A549 (cell line): ENCODE results near the gene B4GALT6. TPM values are rescaled to one million over a fixed set of nuclear protein-coding genes. Genes with fewer than 3 reads are reported as not detected.
A peak's percentile ranks its signal among the peaks of the same experiment; 100 is the strongest.

Experiments used
- ATAC-seq, 2 experiments: fragments of 200-7000 bp in 1 of 2; fragments of >200 bp in 1 of 2; cut with Nextera tagmentation in 1 of 2; cut with Tn5 transposase in 1 of 2; 3 replicates each; pipeline versions ENCODE4 v1.8.0 to v1.9.1; 2018 to 2020; ENCODE audit warnings: mild to moderate bottlenecking in 1 of 2, moderate library complexity in 1 of 2
- CTCF ChIA-PET: fragments of 300-600 bp; sonication (Branson Sonifier 250); formaldehyde crosslinking; extraction: SDS; loops from one replicate; lab custom pipeline; 2021; ENCODE audit warnings: antibody characterized with exemption, inconsistent platforms; lab: Yijun Ruan, JAX
- POLR2A ChIA-PET: fragments of 350-600 bp; formaldehyde crosslinking; extraction: SDS; loops from one replicate; lab custom pipeline; 2021; ENCODE audit warnings: antibody characterized with exemption, inconsistent platforms; lab: Yijun Ruan, JAX
- DNase-seq, 2 experiments: peaks; one replicate each; pipeline versions ENCODE4 v3.0.0 to v3.0.0-alpha.2; 2011 to 2016; ENCODE audit warnings: low read depth in 1 of 2, low spot score in 1 of 2
- FAIRE-seq: peaks from 2 replicates; lab custom pipeline; 2011; peaks lifted over from hg19 to GRCh38; lab: Jason Lieb, UNC
- H3K27ac ChIP-seq, 2 experiments: fragments of >200 bp; sonication (Bioruptor Twin); formaldehyde crosslinking; 3 replicates each; pipeline ENCODE4 v1.5.1; 2016 to 2017
- H3K4me1 ChIP-seq: fragments of >200 bp; sonication (Bioruptor Twin); formaldehyde crosslinking; 3 replicates; pipeline ENCODE4 v1.6.1; 2016
- H3K4me2 ChIP-seq: fragments of >200 bp; sonication (Bioruptor Twin); formaldehyde crosslinking; 3 replicates; pipeline ENCODE4 v1.6.1; 2016
- H3K4me3 ChIP-seq: fragments of >200 bp; sonication (Bioruptor Twin); formaldehyde crosslinking; 3 replicates; pipeline ENCODE4 v1.5.1; 2016
- H3K9me3 ChIP-seq: fragments of >200 bp; sonication (Bioruptor Twin); formaldehyde crosslinking; 3 replicates; pipeline ENCODE4 v1.6.1; 2016
- CEBPB ChIP-seq, 2 experiments: fragments of >200 bp in 1 of 2; sonication (Bioruptor Twin) in 1 of 2; formaldehyde crosslinking in 1 of 2; IDR thresholded peaks; 2 replicates each; pipeline ENCODE4 v1.6.1; 2012 to 2016
- CHD2 ChIP-seq: fragments of 150-350 bp; IDR thresholded peaks from 2 replicates; pipeline ENCODE4 v1.6.1; 2014; ENCODE audit warnings: low read length; ENCODE audit not compliant: partially characterized antibody
- CHD4 ChIP-seq: fragments of 200-600 bp; sonication (generic); IDR thresholded peaks from 2 replicates; pipeline ENCODE4 v1.6.1; 2016; ENCODE audit warnings: antibody characterized with exemption, mild to moderate bottlenecking, borderline replicate concordance
- EP300 ChIP-seq, 2 experiments: fragments of >200 bp; sonication (Bioruptor Twin); formaldehyde crosslinking; IDR thresholded peaks; 2 replicates in 1 of 2; 3 replicates in 1 of 2; pipeline ENCODE4 v1.6.1; 2016 to 2017
- FOSL2 ChIP-seq, 2 experiments: fragments of 450-650 bp in 1 of 2; fragments of >200 bp in 1 of 2; sonication (Bioruptor Twin) in 1 of 2; formaldehyde crosslinking; IDR thresholded peaks; 2 replicates each; pipeline versions ENCODE4 v1.5.0 to v1.6.1; 2016 to 2020; ENCODE audit warnings: mild to moderate bottlenecking in 1 of 2, moderate library complexity in 1 of 2
- GATA3 ChIP-seq: IDR thresholded peaks from 2 replicates; pipeline ENCODE4 v1.6.1; 2012; ENCODE audit warnings: borderline replicate concordance
- HDAC2 ChIP-seq: fragments of 200-600 bp; sonication (generic); IDR thresholded peaks from 2 replicates; pipeline ENCODE4 v1.6.1; 2016
- HOXB5 ChIP-seq: fragments of 250-450 bp; sonication (Bioruptor Pico); IDR thresholded peaks from 2 replicates; pipeline ENCODE4 v1.5.0; 2020; ENCODE audit warnings: mild to moderate bottlenecking, moderate library complexity
- JUNB ChIP-seq: fragments of >200 bp; sonication (Bioruptor Twin); formaldehyde crosslinking; IDR thresholded peaks from 2 replicates; pipeline ENCODE4 v1.6.1; 2016
- MAFK ChIP-seq: fragments of 450-650 bp; IDR thresholded peaks from 2 replicates; pipeline ENCODE4 v1.6.1; 2014; ENCODE audit not compliant: partially characterized antibody
- PHF8 ChIP-seq: fragments of 200-600 bp; sonication (generic); IDR thresholded peaks from 2 replicates; pipeline ENCODE4 v1.6.1; 2016; ENCODE audit warnings: low read depth, mild to moderate bottlenecking, antibody characterized with exemption, moderate library complexity, borderline replicate concordance
- RNF2 ChIP-seq: fragments of 200-600 bp; sonication (generic); IDR thresholded peaks from 2 replicates; pipeline ENCODE4 v1.6.1; 2016; ENCODE audit warnings: low read depth, mild to moderate bottlenecking, antibody characterized with exemption, moderate library complexity, borderline replicate concordance
- ZC3H11A ChIP-seq: fragments of 450-650 bp; IDR thresholded peaks from 2 replicates; pipeline ENCODE4 v1.6.1; 2014; ENCODE audit warnings: antibody characterized with exemption, mild to moderate bottlenecking
- whole genome bisulfite sequencing: methylation state at CpG from one replicate; pipeline ENCODE4 v1.1.6; 2017; ENCODE audit errors: missing lambda C conversion rate; 5-methylcytosine and 5-hydroxymethylcytosine counted together
- polyA plus RNA-seq, 4 experiments: library from polyadenylated mRNA; depleted of rRNA in 3 of 4; stranded (reverse); fragments of >200 nt; fragmentation: RNase III in 1 of 4; extraction: RNeasy Plus Mini Kit Qiagen cat#74134 plus additional on column Dnase treatment in 1 of 4; gene quantifications; 2 replicates in 3 of 4; 3 replicates in 1 of 4; pipeline ENCODE4 v1.2.3, GENCODE V29; 2011 to 2017
- TF ChIP-seq, protein P1 (sequence below): fragments of 150-350 bp; IDR thresholded peaks from 2 replicates; pipeline ENCODE4 v1.6.1; 2014; ENCODE audit warnings: low read depth, mild to moderate bottlenecking, low read length
- TF ChIP-seq, protein P2 (sequence below): fragments of 250-450 bp; sonication (Bioruptor Pico); IDR thresholded peaks from 2 replicates; pipeline ENCODE4 v1.5.0; 2020; ENCODE audit warnings: low read depth, mild to moderate bottlenecking, moderate library complexity
- TF ChIP-seq, protein P3 (sequence below): IDR thresholded peaks from 2 replicates; pipeline ENCODE4 v1.6.1; 2012
- TF ChIP-seq, protein P4 (sequence below): fragments of 450-650 bp; IDR thresholded peaks from 2 replicates; pipeline ENCODE4 v1.6.1; 2014; ENCODE audit warnings: antibody characterized with exemption
- TF ChIP-seq, protein P5 (sequence below): IDR thresholded peaks from 2 replicates; pipeline ENCODE4 v1.6.1; 2012; ENCODE audit warnings: low read depth, borderline replicate concordance
- TF ChIP-seq, protein P6 (sequence below): fragments of >200 bp; sonication (Bioruptor Twin); formaldehyde crosslinking; IDR thresholded peaks from 2 replicates; pipeline ENCODE4 v1.6.1; 2016

The B4GALT6 gene
- polyA plus RNA-seq, 2 of the 4 experiments (the other 2 are of a cell fraction): 7.1 to 12.8 TPM

DNA sequence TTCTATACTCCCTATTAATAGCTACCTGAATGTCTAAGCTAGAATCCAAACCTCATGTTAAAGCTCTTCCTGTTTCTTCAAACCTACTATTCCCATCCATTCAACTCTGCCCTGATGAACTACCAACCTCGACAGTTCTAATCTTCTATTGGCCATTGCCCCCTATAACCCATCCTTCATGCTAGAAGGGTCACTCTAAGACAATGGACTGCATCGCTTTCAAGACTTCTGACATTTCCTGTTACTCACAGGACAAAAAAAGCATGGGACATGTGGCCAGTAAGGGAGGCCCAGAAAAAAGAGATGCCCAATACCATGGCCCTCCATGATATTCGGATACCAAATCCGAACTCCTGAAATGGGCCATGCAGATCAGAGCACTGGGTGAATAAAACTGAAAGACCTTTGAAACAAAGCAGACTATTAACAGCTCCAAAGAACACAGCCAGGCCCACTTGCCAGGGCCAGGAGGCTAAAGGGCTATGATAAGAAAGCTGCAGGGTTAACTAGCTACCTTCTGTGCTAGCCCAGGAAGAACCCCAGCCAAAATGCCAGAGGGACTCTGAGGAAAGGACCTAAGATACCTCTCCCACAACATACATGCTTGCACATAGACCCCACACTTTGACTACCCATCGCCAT lies 4.5 kb downstream of the B4GALT6 start:
- TF ChIP-seq RNF2 (no peak), HOXB5 (CRISPR knock-in tag) (no peak), ZC3H11A (no peak), CHD2 (no peak)
- TF ChIP-seq, protein P1, sequence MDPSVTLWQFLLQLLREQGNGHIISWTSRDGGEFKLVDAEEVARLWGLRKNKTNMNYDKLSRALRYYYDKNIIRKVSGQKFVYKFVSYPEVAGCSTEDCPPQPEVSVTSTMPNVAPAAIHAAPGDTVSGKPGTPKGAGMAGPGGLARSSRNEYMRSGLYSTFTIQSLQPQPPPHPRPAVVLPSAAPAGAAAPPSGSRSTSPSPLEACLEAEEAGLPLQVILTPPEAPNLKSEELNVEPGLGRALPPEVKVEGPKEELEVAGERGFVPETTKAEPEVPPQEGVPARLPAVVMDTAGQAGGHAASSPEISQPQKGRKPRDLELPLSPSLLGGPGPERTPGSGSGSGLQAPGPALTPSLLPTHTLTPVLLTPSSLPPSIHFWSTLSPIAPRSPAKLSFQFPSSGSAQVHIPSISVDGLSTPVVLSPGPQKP: no peak
- TF ChIP-seq, protein P2, sequence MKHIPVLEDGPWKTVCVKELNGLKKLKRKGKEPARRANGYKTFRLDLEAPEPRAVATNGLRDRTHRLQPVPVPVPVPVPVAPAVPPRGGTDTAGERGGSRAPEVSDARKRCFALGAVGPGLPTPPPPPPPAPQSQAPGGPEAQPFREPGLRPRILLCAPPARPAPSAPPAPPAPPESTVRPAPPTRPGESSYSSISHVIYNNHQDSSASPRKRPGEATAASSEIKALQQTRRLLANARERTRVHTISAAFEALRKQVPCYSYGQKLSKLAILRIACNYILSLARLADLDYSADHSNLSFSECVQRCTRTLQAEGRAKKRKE (CRISPR knock-in tag): no peak
- TF ChIP-seq, protein P3, sequence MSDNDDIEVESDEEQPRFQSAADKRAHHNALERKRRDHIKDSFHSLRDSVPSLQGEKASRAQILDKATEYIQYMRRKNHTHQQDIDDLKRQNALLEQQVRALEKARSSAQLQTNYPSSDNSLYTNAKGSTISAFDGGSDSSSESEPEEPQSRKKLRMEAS: no peak
- POLR2A ChIA-PET: no interaction called here
- WGBS: 95% methylated on average over 5 of the region's 5 CpGs
- H3K4me1 ChIP-seq: peaks cover 33% of the 10 kb centered on the region
- H3K27ac ChIP-seq: peak overlapping the region; percentile 55 to 84; a peak in 5 of 6 replicates
- H3K9me3 ChIP-seq: no peaks in the 10 kb centered on the region
- H3K4me2 ChIP-seq: peak overlapping the region; percentile 59
- ATAC-seq (no peak), DNase-seq (no peak), FAIRE-seq (no peak)
- H3K4me3 ChIP-seq: no peak overlapping the region
- CTCF ChIA-PET: interaction anchor here (0.9 to 1.7 kb wide), 3 partner anchors 19 to 113 kb away, joined by 3 to 4 read pairs (median 3); no protein-coding TSS in a partner anchor

DNA sequence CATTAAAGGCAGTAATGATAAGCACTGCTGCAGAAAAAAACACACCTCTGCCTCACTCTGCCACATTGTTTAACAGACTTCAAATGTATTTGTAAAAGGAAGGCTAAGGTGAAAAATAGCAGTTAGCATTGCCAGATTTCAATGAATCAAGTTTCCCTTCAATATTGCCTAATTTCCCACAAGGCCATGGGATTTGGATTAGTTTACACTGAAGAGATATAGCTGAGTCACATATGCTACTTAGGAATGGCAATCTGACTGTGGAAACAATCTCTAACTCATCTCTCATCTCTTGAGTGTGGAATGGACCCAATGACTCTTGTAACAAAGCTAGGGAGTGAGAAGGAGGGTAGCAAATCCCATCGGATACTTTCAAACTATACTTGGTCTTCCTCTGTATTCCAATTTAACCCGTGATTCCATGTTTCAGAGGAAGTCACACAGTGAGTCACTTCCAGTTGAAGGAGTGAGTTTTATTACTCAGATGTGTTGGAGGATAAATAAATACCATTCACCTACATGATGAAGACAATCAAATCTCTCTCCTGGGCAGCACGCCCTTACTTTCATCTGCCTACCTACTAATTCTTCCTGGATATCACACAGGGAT lies 5.1 kb downstream of the B4GALT6 start:
- Histone ChIP-seq H3K9me3 (no peaks in the 10 kb centered on the region), H3K27ac (peak overlapping the region; percentile 55 to 84), H3K4me2 (peak overlapping the region; percentile 59), H3K4me3 (no peak overlapping the region), H3K4me1 (peaks cover 33% of the 10 kb centered on the region)
- ChIA-PET POLR2A (no interaction called here), CTCF (interaction anchor here (0.9 to 1.9 kb wide), 4 partner anchors 12 to 112 kb away, joined by 3 to 4 read pairs (median 4); no protein-coding TSS in a partner anchor)
- peak; percentile 14 to 42 for DNase-seq
- ATAC-seq: peak; percentile 70 to 73
- 10% methylated on average over 3 of the region's 3 CpGs for WGBS
- peak; percentile 44 to 60; a peak in 3 of 4 replicates for TF ChIP-seq CEBPB (IDR thresholded peaks at IDR 0.05)
- TF ChIP-seq PHF8: no peak
- TF ChIP-seq FOSL2 (IDR thresholded peaks at IDR 0.05): 0 out of 2 replicates have a peak, but pooled peaks have one; percentile 26
- peak; percentile 51; the same call in 1 of the 2 replicates for TF ChIP-seq FOSL2 (CRISPR knock-in tag; IDR thresholded peaks at IDR 0.05)
- TF ChIP-seq, protein P4, sequence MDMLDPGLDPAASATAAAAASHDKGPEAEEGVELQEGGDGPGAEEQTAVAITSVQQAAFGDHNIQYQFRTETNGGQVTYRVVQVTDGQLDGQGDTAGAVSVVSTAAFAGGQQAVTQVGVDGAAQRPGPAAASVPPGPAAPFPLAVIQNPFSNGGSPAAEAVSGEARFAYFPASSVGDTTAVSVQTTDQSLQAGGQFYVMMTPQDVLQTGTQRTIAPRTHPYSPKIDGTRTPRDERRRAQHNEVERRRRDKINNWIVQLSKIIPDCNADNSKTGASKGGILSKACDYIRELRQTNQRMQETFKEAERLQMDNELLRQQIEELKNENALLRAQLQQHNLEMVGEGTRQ: no peak
- TF ChIP-seq, protein P5, sequence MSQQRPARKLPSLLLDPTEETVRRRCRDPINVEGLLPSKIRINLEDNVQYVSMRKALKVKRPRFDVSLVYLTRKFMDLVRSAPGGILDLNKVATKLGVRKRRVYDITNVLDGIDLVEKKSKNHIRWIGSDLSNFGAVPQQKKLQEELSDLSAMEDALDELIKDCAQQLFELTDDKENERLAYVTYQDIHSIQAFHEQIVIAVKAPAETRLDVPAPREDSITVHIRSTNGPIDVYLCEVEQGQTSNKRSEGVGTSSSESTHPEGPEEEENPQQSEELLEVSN: no peak
- peak; percentile 72 for TF ChIP-seq MAFK
- TF ChIP-seq JUNB: peak; percentile 45; the same call in 1 of the 2 replicates
- no peak for TF ChIP-seq HOXB5 (CRISPR knock-in tag)
- no peak for TF ChIP-seq CHD4
- no peak for FAIRE-seq

DNA sequence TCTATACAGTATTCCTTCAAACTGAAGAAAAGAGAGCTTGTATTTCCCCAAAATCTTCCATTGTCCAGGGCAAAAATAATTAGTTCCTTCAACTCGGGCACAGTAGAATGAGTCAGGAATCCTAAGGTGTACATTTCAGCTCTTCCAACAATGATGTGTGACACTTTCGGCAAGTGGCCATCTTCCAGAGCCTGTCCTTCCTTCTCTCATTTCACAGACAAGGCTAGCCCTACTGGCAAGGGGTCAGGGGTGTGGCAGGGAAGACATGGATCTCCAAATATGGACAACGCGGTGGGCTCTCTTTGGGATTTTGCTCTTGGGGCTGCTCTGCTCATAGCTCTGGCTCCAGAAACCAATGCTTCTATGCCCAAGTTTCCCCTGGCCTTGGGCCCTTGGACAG lies 6.0 kb downstream of the B4GALT6 start:
- CTCF ChIA-PET: interaction anchor here (0.6 to 1.9 kb wide), 3 partner anchors 11 to 87 kb away, joined by 4 to 5 read pairs (median 4); partner anchors contain the start of gene TTR
- Histone ChIP-seq H3K27ac (peak overlapping the region; percentile 55 to 84), H3K4me1 (peaks cover 29% of the 10 kb centered on the region), H3K9me3 (no peaks in the 10 kb centered on the region), H3K4me3 (no peak overlapping the region), H3K4me2 (peak overlapping the region; percentile 59)
- WGBS: 88% methylated on average over 4 of the region's 4 CpGs
- no peak for TF ChIP-seq HDAC2
- TF ChIP-seq EP300 (IDR thresholded peaks at IDR 0.05): no peak
- TF ChIP-seq GATA3: no peak
- TF ChIP-seq, protein P6, sequence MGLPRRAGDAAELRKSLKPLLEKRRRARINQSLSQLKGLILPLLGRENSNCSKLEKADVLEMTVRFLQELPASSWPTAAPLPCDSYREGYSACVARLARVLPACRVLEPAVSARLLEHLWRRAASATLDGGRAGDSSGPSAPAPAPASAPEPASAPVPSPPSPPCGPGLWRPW: no peak
- ATAC-seq (no peak), DNase-seq (no peak), FAIRE-seq (no peak)
- POLR2A ChIA-PET: no interaction called here
